ENCODE results near the gene ENTPD2.

DNA sequence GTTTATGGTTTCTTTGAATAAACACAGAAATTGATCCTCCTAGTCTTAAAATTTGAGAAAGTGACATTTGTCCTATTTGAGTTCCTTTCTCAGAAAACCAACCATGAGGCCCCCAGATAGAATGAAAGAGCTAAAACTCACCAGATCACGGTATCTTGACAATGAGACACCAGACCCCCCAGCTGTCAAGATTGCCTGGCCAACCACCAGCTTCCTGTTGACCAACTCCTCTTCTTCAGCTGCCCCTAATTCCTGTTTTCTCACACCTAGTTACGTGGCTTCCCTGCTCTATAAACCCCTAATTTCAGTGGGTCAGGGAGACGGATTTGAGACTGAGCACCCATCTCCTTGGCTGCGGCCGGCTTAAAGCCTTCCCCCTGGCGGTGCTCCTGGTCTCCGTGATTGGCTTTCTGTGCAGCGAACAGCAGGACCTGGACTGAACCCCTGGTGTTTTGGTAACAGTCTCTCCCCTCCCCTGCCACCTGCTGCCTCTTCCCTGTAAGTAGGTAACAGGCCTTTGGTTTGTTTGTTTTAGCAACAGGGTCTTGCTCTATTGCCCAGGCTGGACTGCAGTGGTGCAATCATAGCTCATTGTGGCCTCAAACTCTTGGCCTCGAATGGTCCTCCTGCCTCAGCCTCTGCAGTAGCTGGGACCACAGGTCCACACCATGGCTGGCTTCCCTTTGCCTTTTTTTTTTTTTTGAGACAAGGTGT is 4.8 kb upstream of the ENTPD2 start:
- TF ChIP-seq, protein P1, sequence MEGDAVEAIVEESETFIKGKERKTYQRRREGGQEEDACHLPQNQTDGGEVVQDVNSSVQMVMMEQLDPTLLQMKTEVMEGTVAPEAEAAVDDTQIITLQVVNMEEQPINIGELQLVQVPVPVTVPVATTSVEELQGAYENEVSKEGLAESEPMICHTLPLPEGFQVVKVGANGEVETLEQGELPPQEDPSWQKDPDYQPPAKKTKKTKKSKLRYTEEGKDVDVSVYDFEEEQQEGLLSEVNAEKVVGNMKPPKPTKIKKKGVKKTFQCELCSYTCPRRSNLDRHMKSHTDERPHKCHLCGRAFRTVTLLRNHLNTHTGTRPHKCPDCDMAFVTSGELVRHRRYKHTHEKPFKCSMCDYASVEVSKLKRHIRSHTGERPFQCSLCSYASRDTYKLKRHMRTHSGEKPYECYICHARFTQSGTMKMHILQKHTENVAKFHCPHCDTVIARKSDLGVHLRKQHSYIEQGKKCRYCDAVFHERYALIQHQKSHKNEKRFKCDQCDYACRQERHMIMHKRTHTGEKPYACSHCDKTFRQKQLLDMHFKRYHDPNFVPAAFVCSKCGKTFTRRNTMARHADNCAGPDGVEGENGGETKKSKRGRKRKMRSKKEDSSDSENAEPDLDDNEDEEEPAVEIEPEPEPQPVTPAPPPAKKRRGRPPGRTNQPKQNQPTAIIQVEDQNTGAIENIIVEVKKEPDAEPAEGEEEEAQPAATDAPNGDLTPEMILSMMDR (IDR thresholded peaks at IDR 0.05 in 2 of 3, conservative IDR thresholded peaks at IDR 0.05 in 1 of 3; ENCODE audit: borderline replicate concordance in 1 of 3, insufficient read depth in 1 of 3, low read depth in 2 of 3, low read length in 2 of 3): no peak
- no peak for TF ChIP-seq JUND (IDR thresholded peaks at IDR 0.05)
- TF ChIP-seq EZH2 (IDR thresholded peaks at IDR 0.05): no peak
- TF ChIP-seq, protein P2, sequence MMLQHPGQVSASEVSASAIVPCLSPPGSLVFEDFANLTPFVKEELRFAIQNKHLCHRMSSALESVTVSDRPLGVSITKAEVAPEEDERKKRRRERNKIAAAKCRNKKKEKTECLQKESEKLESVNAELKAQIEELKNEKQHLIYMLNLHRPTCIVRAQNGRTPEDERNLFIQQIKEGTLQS (IDR thresholded peaks at IDR 0.05): no peak

Data from HCT116 (cell line).